ENCODE measurements around the gene KRT71. TPM values are rescaled to one million over a fixed set of nuclear protein-coding genes. Genes with fewer than 3 reads are reported as not detected.

The KRT71 gene
- total and polyA plus RNA-seq, 2 of the 8 experiments (the other 6 are each of a cell fraction or from before 2014, with no cell fraction given), result not detected

GRCh38 chr12:52526511-52526951 is 26.4 kb downstream of the KRT71 start:
- no peak overlapping the region for H3K27ac ChIP-seq (ENCODE audit: low read depth, low read length)
- DNase-seq (ENCODE audit: low read depth in 1 of 2, low spot score in 2 of 2), result peak in 1 of 2 experiments; percentile 40
- H2BK15ac ChIP-seq (ENCODE audit: low read length), result no peak overlapping the region
- CTCF ChIA-PET (ENCODE audit: partially characterized antibody), result no interaction called here
- no peak overlapping the region for H3K56ac ChIP-seq (replicated peaks; ENCODE audit: insufficient read length, low read depth, low read length)
- H2AK5ac ChIP-seq (ENCODE audit: low read depth, low read length), result no peak overlapping the region
- no peak overlapping the region for H2AFZ ChIP-seq (ENCODE audit: low read length)
- no peaks in the 10 kb centered on the region for H3K9me3 ChIP-seq (ENCODE audit: insufficient read depth in 2 of 2, low read depth in 1 of 2, low read length in 1 of 2)
- no peak overlapping the region for H3K9ac ChIP-seq (replicated peaks in 1 of 4; ENCODE audit: extremely low read depth in 1 of 4, low read depth in 3 of 4, low read length in 3 of 4)
- H3K4ac ChIP-seq (replicated peaks; ENCODE audit: insufficient read length, low read depth, low read length), result no peak overlapping the region
- H3K79me1 ChIP-seq (ENCODE audit: low read depth, low read length), result no peaks in the 10 kb centered on the region
- H4K91ac ChIP-seq (replicated peaks; ENCODE audit: insufficient read length, low read length), result no peak overlapping the region
- H2BK20ac ChIP-seq (ENCODE audit: low read length), result no peak overlapping the region
- no peaks in the 10 kb centered on the region for H3K36me3 ChIP-seq (ENCODE audit: control insufficient read depth in 2 of 4, insufficient read depth in 4 of 4, low read length in 3 of 4)
- no peak for TF ChIP-seq CHD1 (IDR thresholded peaks at IDR 0.05; ENCODE audit: low read depth, low read length)
- TF ChIP-seq CBX8 (IDR thresholded peaks at IDR 0.05; ENCODE audit: borderline replicate concordance, low read depth, low read length), result no peak
- no peak for TF ChIP-seq GTF2F1 (IDR thresholded peaks at IDR 0.05; ENCODE audit: borderline replicate concordance, low read depth, low read length)
- no peak for TF ChIP-seq SIN3A (conservative IDR thresholded peaks at IDR 0.05 in 1 of 2, IDR thresholded peaks at IDR 0.05 in 1 of 2; ENCODE audit: low read depth in 1 of 2, low read length in 2 of 2)
- TF ChIP-seq POLR2AphosphoS5 (IDR thresholded peaks at IDR 0.05; ENCODE audit: low read depth, low read length), result no peak
- TF ChIP-seq CREB1 (IDR thresholded peaks at IDR 0.05), result no peak
- TF ChIP-seq TAF1 (IDR thresholded peaks at IDR 0.05; ENCODE audit: low read depth, low read length), result no peak
- TF ChIP-seq HDAC6 (IDR thresholded peaks at IDR 0.05; ENCODE audit: low read depth, low read length), result no peak
- TF ChIP-seq USF2 (IDR thresholded peaks at IDR 0.05; ENCODE audit: low read length), result no peak
- FAIRE-seq, result no peak
- POLR2A ChIA-PET (ENCODE audit: partially characterized antibody), result interaction anchor here (0.6 kb wide), 1 partner anchor 314 kb away, joined by 3 read pairs; no protein-coding TSS in a partner anchor
- H2BK120ac ChIP-seq (replicated peaks; ENCODE audit: low read depth, low read length), result no peak overlapping the region
- no peak overlapping the region for H3K23ac ChIP-seq (ENCODE audit: insufficient read length)
- no peak overlapping the region for H3K4me2 ChIP-seq (ENCODE audit: insufficient read depth in 1 of 2, low read depth in 2 of 2, low read length in 2 of 2)
- H3K23me2 ChIP-seq (ENCODE audit: low read depth, low read length), result no peaks in the 10 kb centered on the region
- H2BK5ac ChIP-seq (ENCODE audit: low read depth, low read length), result no peak overlapping the region
- no peaks in the 10 kb centered on the region for H3K79me2 ChIP-seq (ENCODE audit: control insufficient read depth in 1 of 2, insufficient read depth in 2 of 2, low read length in 2 of 2)
- no peak overlapping the region for H3K4me3 ChIP-seq (ENCODE audit: extremely low read depth in 1 of 4, insufficient read depth in 2 of 4, low read depth in 3 of 4, low read length in 4 of 4)
- H4K20me1 ChIP-seq (replicated peaks in 1 of 2; ENCODE audit: control insufficient read depth in 1 of 2, insufficient read depth in 2 of 2, low read length in 2 of 2), result no peaks in the 10 kb centered on the region
- WGBS, 2 experiments (ENCODE audit: extremely low coverage in 1 of 2, insufficient coverage in 1 of 2, insufficient read length in 1 of 2, insufficient replicate concordance in 2 of 2, low coverage in 1 of 2, low lambda C conversion rate in 2 of 2, missing lambda C conversion rate in 1 of 2), result 92% methylated on average over 8 of the region's 8 CpGs; no CpG with 5 or more reads in 1 of the 2 experiments
- H3K27me3 ChIP-seq (replicated peaks in 1 of 4; ENCODE audit: control insufficient read depth in 3 of 4, extremely low read depth in 1 of 4, insufficient read depth in 3 of 4, low read length in 3 of 4), result no peaks in the 10 kb centered on the region; a peak in 1 of 7 replicates
- H4K5ac ChIP-seq (ENCODE audit: insufficient read length, low read depth, low read length), result no peak overlapping the region
- no peak overlapping the region for H4K8ac ChIP-seq (ENCODE audit: extremely low read depth, insufficient read depth, low read length)
- no peak overlapping the region for H2BK12ac ChIP-seq (ENCODE audit: low read depth, low read length)
- peaks cover 0 to 1% (median 0%) of the 10 kb centered on the region in 4 experiments; a peak in 1 of 7 replicates for H3K4me1 ChIP-seq (replicated peaks in 1 of 4; ENCODE audit: control insufficient read depth in 3 of 4, insufficient read depth in 4 of 4, low read length in 3 of 4)
- H3K14ac ChIP-seq (ENCODE audit: insufficient read length), result no peak overlapping the region
- H3K18ac ChIP-seq (ENCODE audit: extremely low read depth, low read length), result no peak overlapping the region

Measured in H1 (cell line).